ENCODE data around the gene TSPAN15.

TSPAN15 gene

GRCh38 chr10:69503001-69503895 lies 52.0 kb downstream of the TSPAN15 start:
- no peak overlapping the region for H3K4me3 ChIP-seq (ENCODE audit: low read depth, low read length)
- TF ChIP-seq CTCF (IDR thresholded peaks at IDR 0.05; ENCODE audit: borderline replicate concordance, insufficient read depth, low read depth, low read length), result no peak

GRCh38 chr10:69503896-69504265 lies 52.6 kb downstream of the TSPAN15 start:
- TF ChIP-seq CTCF (IDR thresholded peaks at IDR 0.05; ENCODE audit: borderline replicate concordance, insufficient read depth, low read depth, low read length), result no peak
- no peak overlapping the region for H3K4me3 ChIP-seq (ENCODE audit: low read depth, low read length)

- H3K4me3 ChIP-seq (ENCODE audit: low read depth, low read length), result no peak overlapping the region
- no peak for TF ChIP-seq CTCF (IDR thresholded peaks at IDR 0.05; ENCODE audit: borderline replicate concordance, insufficient read depth, low read depth, low read length)
Observed at GRCh38 chr10:69504576-69505250, 53.4 kb downstream of the TSPAN15 start.

GRCh38 chr10:69505636-69506318 lies 54.5 kb downstream of the TSPAN15 start:
- no peak overlapping the region for H3K4me3 ChIP-seq (ENCODE audit: low read depth, low read length)
- no peak for TF ChIP-seq CTCF (IDR thresholded peaks at IDR 0.05; ENCODE audit: borderline replicate concordance, insufficient read depth, low read depth, low read length)

- no peak overlapping the region for H3K4me3 ChIP-seq (ENCODE audit: low read depth, low read length)
- no peak for TF ChIP-seq CTCF (IDR thresholded peaks at IDR 0.05; ENCODE audit: borderline replicate concordance, insufficient read depth, low read depth, low read length)
Observed at GRCh38 chr10:69506487-69506833, 55.2 kb downstream of the TSPAN15 start.

GRCh38 chr10:69506834-69507713 lies 55.8 kb downstream of the TSPAN15 start:
- H3K4me3 ChIP-seq (ENCODE audit: low read depth, low read length), result no peak overlapping the region
- TF ChIP-seq CTCF (IDR thresholded peaks at IDR 0.05; ENCODE audit: borderline replicate concordance, insufficient read depth, low read depth, low read length), result no peak
